ENCODE results near the gene ZNF10.

ZNF10 gene

GRCh38 chr12:133135747-133136146 is 5.3 kb downstream of the ZNF10 start:
- Histone ChIP-seq H3K4me1 (no peaks in the 10 kb centered on the region), H3K36me3 (peaks cover 24% of the 10 kb centered on the region), H3K4me3 (ENCODE audit: low read depth, low read length) (no peak overlapping the region), H3K27me3 (no peaks in the 10 kb centered on the region), H3K9me3 (peaks cover 3% of the 10 kb centered on the region)
- DNase-seq, result no peak
- TF ChIP-seq, protein P1, sequence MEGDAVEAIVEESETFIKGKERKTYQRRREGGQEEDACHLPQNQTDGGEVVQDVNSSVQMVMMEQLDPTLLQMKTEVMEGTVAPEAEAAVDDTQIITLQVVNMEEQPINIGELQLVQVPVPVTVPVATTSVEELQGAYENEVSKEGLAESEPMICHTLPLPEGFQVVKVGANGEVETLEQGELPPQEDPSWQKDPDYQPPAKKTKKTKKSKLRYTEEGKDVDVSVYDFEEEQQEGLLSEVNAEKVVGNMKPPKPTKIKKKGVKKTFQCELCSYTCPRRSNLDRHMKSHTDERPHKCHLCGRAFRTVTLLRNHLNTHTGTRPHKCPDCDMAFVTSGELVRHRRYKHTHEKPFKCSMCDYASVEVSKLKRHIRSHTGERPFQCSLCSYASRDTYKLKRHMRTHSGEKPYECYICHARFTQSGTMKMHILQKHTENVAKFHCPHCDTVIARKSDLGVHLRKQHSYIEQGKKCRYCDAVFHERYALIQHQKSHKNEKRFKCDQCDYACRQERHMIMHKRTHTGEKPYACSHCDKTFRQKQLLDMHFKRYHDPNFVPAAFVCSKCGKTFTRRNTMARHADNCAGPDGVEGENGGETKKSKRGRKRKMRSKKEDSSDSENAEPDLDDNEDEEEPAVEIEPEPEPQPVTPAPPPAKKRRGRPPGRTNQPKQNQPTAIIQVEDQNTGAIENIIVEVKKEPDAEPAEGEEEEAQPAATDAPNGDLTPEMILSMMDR (IDR thresholded peaks at IDR 0.05; ENCODE audit: low read depth, low read length), result no peak

DNA sequence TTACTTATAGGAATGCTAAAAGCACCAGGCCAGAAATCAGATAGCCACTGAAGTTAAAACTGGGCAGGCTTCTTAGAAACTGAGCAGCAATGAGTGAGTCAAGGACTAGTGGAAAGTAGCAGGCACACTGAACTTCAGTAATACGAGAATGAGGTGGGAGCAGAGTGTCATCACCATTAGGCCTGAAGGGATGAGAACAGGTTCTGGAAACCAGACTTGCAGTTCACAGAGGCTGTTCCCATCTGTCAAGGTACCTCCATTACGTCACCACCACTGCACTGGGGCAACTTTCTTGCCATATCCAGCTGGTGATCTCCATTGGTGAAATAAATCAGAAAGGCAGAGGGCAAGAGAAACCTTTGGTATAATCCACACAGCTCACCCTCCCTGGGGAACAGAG is 15.6 kb downstream of the ZNF10 start:
- Histone ChIP-seq H3K36me3 (peaks cover 11% of the 10 kb centered on the region), H3K27me3 (no peaks in the 10 kb centered on the region), H3K4me1 (no peaks in the 10 kb centered on the region), H3K9me3 (no peaks in the 10 kb centered on the region), H3K4me3 (ENCODE audit: low read depth, low read length) (no peak overlapping the region)
- TF ChIP-seq, protein P1 (IDR thresholded peaks at IDR 0.05; ENCODE audit: low read depth, low read length), result no peak
- no peak for DNase-seq

GRCh38 chr12:133156125-133156690 is 25.8 kb downstream of the ZNF10 start:
- H3K27me3 ChIP-seq, result no peaks in the 10 kb centered on the region
- no peaks in the 10 kb centered on the region for H3K4me1 ChIP-seq
- peaks cover 7% of the 10 kb centered on the region for H3K9me3 ChIP-seq
- no peak overlapping the region for H3K4me3 ChIP-seq (ENCODE audit: low read depth, low read length)
- TF ChIP-seq, protein P1 (IDR thresholded peaks at IDR 0.05; ENCODE audit: low read depth, low read length), result no peak
- no peak for DNase-seq
- peaks cover 36% of the 10 kb centered on the region for H3K36me3 ChIP-seq

GRCh38 chr12:133165776-133166175 is 35.3 kb downstream of the ZNF10 start:
- Histone ChIP-seq H3K4me3 (ENCODE audit: low read depth, low read length) (no peak overlapping the region), H3K4me1 (no peaks in the 10 kb centered on the region), H3K27me3 (no peaks in the 10 kb centered on the region), H3K36me3 (no peaks in the 10 kb centered on the region), H3K9me3 (no peaks in the 10 kb centered on the region)
- no peak for DNase-seq
- TF ChIP-seq, protein P1 (IDR thresholded peaks at IDR 0.05; ENCODE audit: low read depth, low read length), result no peak

- TF ChIP-seq, protein P1 (IDR thresholded peaks at IDR 0.05; ENCODE audit: low read depth, low read length), result no peak
- Histone ChIP-seq H3K27me3 (no peaks in the 10 kb centered on the region), H3K9me3 (peaks cover 3% of the 10 kb centered on the region; the same call in 1 of the 2 replicates), H3K36me3 (no peaks in the 10 kb centered on the region), H3K4me1 (no peaks in the 10 kb centered on the region), H3K4me3 (ENCODE audit: low read depth, low read length) (no peak overlapping the region)
- DNase-seq, result no peak
Measured at GRCh38 chr12:133172491-133172890, 42.1 kb downstream of the ZNF10 start.

DNA sequence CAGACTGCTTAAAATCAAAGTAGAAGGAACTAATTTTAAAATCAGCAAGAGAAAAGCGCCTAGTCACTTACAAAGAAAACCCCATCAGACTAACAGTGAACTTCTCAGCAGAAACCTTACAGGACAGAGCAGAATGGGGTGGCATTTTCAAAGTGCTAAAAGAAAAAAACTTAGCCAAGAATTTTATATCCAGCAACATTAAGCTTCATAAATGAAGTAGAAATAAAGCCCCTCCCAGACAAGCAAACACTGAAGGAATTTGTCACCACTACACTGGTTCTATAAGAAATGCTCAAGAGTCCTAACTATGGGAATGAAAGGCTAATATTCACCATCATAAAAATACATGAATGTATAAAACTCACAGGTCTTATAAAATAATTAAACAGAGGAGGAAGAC is 44.5 kb downstream of the ZNF10 start:
- H3K27me3 ChIP-seq, result no peaks in the 10 kb centered on the region
- DNase-seq, result no peak
- H3K36me3 ChIP-seq, result no peaks in the 10 kb centered on the region
- TF ChIP-seq, protein P1 (IDR thresholded peaks at IDR 0.05; ENCODE audit: low read depth, low read length), result no peak
- H3K4me3 ChIP-seq (ENCODE audit: low read depth, low read length), result no peak overlapping the region
- no peaks in the 10 kb centered on the region for H3K4me1 ChIP-seq
- peaks cover 3% of the 10 kb centered on the region; the same call in 1 of the 2 replicates for H3K9me3 ChIP-seq

Measured in BE2C (cell line).